Measurements from ENCODE around the gene PCGF3. TPM values are rescaled to one million over a fixed set of nuclear protein-coding genes. Genes with fewer than 3 reads are reported as not detected.

Gene PCGF3
- total and polyA plus RNA-seq, 4 donors, result 11.0 to 23.3 (median 14.3) TPM

DNA sequence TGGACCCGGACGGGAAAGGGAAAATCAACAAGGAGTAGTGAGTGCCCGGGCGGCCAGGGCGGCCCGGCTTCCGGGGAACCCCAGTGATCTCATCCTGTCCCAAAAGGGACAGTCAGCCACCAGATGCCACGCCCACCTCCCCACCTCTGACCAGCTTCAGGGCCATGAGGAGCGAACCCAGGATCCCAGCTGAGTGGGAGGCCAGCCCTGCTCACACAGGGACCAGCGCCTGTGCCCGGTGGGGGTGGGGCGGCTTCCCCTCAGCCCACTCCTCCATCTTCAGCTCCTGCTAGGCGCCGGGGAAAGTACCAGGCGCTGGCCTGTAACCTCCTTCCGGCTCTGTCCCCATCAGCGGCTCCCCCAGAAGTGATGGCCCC lies 25.1 kb upstream of the PCGF3 start:
- Histone ChIP-seq H3K36me3 (ENCODE audit: control insufficient read depth in 4 of 4, insufficient read depth in 3 of 4, low read depth in 1 of 4, low read length in 3 of 4) (no peaks in the 10 kb centered on the region), H3K9me3 (ENCODE audit: control insufficient read depth in 4 of 4, low read length in 3 of 4) (no peaks in the 10 kb centered on the region), H3K9ac (ENCODE audit: low read depth in 1 of 2, low read length in 2 of 2) (no peak overlapping the region), H3K27ac (ENCODE audit: low read depth in 1 of 2, low read length in 2 of 2) (no peak overlapping the region), H3K4me3 (ENCODE audit: low read depth in 1 of 3, low read length in 3 of 3) (no peak overlapping the region), H3K4me1 (ENCODE audit: control insufficient read depth in 4 of 4, insufficient read depth in 4 of 4, low read length in 3 of 4) (peaks cover 1 to 17% (median 6%) of the 10 kb centered on the region in 4 donors), H3K27me3 (ENCODE audit: control insufficient read depth in 4 of 4, insufficient read depth in 4 of 4, low read length in 3 of 4) (no peaks in the 10 kb centered on the region)
- TF ChIP-seq FOXA1 (IDR thresholded peaks at IDR 0.05) (no peak), FOXA2 (IDR thresholded peaks at IDR 0.05) (no peak), YY1 (IDR thresholded peaks at IDR 0.05) (no peak), JUND (IDR thresholded peaks at IDR 0.05) (no peak), RAD21 (IDR thresholded peaks at IDR 0.05) (no peak), HNF4G (IDR thresholded peaks at IDR 0.05) (no peak)
- TF ChIP-seq, protein P1, sequence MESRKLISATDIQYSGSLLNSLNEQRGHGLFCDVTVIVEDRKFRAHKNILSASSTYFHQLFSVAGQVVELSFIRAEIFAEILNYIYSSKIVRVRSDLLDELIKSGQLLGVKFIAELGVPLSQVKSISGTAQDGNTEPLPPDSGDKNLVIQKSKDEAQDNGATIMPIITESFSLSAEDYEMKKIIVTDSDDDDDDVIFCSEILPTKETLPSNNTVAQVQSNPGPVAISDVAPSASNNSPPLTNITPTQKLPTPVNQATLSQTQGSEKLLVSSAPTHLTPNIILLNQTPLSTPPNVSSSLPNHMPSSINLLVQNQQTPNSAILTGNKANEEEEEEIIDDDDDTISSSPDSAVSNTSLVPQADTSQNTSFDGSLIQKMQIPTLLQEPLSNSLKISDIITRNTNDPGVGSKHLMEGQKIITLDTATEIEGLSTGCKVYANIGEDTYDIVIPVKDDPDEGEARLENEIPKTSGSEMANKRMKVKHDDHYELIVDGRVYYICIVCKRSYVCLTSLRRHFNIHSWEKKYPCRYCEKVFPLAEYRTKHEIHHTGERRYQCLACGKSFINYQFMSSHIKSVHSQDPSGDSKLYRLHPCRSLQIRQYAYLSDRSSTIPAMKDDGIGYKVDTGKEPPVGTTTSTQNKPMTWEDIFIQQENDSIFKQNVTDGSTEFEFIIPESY (IDR thresholded peaks at IDR 0.05), result no peak
- TF ChIP-seq, protein P2, sequence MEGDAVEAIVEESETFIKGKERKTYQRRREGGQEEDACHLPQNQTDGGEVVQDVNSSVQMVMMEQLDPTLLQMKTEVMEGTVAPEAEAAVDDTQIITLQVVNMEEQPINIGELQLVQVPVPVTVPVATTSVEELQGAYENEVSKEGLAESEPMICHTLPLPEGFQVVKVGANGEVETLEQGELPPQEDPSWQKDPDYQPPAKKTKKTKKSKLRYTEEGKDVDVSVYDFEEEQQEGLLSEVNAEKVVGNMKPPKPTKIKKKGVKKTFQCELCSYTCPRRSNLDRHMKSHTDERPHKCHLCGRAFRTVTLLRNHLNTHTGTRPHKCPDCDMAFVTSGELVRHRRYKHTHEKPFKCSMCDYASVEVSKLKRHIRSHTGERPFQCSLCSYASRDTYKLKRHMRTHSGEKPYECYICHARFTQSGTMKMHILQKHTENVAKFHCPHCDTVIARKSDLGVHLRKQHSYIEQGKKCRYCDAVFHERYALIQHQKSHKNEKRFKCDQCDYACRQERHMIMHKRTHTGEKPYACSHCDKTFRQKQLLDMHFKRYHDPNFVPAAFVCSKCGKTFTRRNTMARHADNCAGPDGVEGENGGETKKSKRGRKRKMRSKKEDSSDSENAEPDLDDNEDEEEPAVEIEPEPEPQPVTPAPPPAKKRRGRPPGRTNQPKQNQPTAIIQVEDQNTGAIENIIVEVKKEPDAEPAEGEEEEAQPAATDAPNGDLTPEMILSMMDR (IDR thresholded peaks at IDR 0.05; ENCODE audit: low read depth, low read length, missing input control), result no peak
- TF ChIP-seq, protein P3, sequence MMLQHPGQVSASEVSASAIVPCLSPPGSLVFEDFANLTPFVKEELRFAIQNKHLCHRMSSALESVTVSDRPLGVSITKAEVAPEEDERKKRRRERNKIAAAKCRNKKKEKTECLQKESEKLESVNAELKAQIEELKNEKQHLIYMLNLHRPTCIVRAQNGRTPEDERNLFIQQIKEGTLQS (IDR thresholded peaks at IDR 0.05), result no peak
- TF ChIP-seq, protein P4, sequence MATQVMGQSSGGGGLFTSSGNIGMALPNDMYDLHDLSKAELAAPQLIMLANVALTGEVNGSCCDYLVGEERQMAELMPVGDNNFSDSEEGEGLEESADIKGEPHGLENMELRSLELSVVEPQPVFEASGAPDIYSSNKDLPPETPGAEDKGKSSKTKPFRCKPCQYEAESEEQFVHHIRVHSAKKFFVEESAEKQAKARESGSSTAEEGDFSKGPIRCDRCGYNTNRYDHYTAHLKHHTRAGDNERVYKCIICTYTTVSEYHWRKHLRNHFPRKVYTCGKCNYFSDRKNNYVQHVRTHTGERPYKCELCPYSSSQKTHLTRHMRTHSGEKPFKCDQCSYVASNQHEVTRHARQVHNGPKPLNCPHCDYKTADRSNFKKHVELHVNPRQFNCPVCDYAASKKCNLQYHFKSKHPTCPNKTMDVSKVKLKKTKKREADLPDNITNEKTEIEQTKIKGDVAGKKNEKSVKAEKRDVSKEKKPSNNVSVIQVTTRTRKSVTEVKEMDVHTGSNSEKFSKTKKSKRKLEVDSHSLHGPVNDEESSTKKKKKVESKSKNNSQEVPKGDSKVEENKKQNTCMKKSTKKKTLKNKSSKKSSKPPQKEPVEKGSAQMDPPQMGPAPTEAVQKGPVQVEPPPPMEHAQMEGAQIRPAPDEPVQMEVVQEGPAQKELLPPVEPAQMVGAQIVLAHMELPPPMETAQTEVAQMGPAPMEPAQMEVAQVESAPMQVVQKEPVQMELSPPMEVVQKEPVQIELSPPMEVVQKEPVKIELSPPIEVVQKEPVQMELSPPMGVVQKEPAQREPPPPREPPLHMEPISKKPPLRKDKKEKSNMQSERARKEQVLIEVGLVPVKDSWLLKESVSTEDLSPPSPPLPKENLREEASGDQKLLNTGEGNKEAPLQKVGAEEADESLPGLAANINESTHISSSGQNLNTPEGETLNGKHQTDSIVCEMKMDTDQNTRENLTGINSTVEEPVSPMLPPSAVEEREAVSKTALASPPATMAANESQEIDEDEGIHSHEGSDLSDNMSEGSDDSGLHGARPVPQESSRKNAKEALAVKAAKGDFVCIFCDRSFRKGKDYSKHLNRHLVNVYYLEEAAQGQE (IDR thresholded peaks at IDR 0.05), result no peak
- WGBS, result 70% methylated on average over 17 of the region's 17 CpGs
- DNase-seq (ENCODE audit: low spot score), result no peak

DNA sequence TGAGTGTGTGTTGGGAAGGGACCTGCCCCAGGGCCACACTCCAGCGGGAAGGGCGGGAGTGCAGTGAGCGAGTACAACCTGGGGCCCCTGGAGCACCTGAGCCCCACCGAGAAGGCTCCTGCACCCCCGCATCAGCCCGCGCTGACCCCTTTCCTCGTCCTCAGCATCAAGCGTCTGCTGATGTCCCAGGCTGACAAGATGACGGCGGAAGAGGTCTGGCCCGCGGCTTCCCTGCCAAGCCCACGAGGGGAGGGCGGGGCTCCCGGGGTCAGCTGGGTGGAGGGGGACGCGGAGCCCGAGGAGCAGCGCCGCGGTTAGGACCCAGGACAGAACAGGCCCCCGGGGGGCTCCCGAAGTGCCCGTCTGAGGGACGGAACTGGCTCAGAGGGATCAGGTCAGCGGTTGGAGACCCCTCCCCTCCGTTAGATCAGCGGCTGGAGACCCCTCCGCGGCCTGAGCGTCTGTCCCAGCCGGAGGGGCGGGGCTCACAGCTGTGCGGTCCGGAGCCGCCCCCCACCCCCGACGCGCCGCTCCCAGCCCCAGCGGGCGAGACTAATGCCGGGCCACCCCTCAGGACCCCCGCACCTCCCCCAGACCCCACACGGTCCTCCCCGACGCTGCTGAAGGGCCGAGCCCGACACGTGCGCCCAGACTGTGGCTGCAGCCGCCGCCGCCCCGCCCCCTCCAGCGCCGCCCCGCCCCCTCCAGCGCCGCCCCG lies 24.5 kb upstream of the PCGF3 start:
- H3K27me3 ChIP-seq (ENCODE audit: control insufficient read depth in 4 of 4, insufficient read depth in 4 of 4, low read length in 3 of 4), result no peaks in the 10 kb centered on the region
- H3K27ac ChIP-seq (ENCODE audit: low read depth in 1 of 2, low read length in 2 of 2), result no peak overlapping the region
- H3K9ac ChIP-seq (ENCODE audit: low read depth in 1 of 2, low read length in 2 of 2), result no peak overlapping the region
- DNase-seq (ENCODE audit: low spot score), result no peak
- H3K9me3 ChIP-seq (ENCODE audit: control insufficient read depth in 4 of 4, low read length in 3 of 4), result no peaks in the 10 kb centered on the region
- WGBS, result 12% methylated on average over 61 of the region's 62 CpGs
- no peaks in the 10 kb centered on the region for H3K36me3 ChIP-seq (ENCODE audit: control insufficient read depth in 4 of 4, insufficient read depth in 3 of 4, low read depth in 1 of 4, low read length in 3 of 4)
- H3K4me3 ChIP-seq (ENCODE audit: low read depth in 1 of 3, low read length in 3 of 3), result peak overlapping the region in 1 of 3 donors; percentile 37
- peaks cover 0 to 14% (median 4%) of the 10 kb centered on the region in 4 donors for H3K4me1 ChIP-seq (ENCODE audit: control insufficient read depth in 4 of 4, insufficient read depth in 4 of 4, low read length in 3 of 4)
- TF ChIP-seq, protein P4 (IDR thresholded peaks at IDR 0.05), result no peak
- TF ChIP-seq EGR1 (IDR thresholded peaks at IDR 0.05; ENCODE audit: low read depth in 2 of 2) (no peak), RXRA (IDR thresholded peaks at IDR 0.05) (no peak), GABPA (IDR thresholded peaks at IDR 0.05 in 1 of 2, conservative IDR thresholded peaks at IDR 0.05 in 1 of 2) (no peak)
- TF ChIP-seq, protein P1 (IDR thresholded peaks at IDR 0.05), result no peak
- TF ChIP-seq, protein P2 (IDR thresholded peaks at IDR 0.05; ENCODE audit: low read depth, low read length, missing input control), result no peak
- TF ChIP-seq, protein P5, sequence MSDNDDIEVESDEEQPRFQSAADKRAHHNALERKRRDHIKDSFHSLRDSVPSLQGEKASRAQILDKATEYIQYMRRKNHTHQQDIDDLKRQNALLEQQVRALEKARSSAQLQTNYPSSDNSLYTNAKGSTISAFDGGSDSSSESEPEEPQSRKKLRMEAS (IDR thresholded peaks at IDR 0.05), result no peak
